ENCODE measurements around the gene NPRL2.

The NPRL2 gene

DNA sequence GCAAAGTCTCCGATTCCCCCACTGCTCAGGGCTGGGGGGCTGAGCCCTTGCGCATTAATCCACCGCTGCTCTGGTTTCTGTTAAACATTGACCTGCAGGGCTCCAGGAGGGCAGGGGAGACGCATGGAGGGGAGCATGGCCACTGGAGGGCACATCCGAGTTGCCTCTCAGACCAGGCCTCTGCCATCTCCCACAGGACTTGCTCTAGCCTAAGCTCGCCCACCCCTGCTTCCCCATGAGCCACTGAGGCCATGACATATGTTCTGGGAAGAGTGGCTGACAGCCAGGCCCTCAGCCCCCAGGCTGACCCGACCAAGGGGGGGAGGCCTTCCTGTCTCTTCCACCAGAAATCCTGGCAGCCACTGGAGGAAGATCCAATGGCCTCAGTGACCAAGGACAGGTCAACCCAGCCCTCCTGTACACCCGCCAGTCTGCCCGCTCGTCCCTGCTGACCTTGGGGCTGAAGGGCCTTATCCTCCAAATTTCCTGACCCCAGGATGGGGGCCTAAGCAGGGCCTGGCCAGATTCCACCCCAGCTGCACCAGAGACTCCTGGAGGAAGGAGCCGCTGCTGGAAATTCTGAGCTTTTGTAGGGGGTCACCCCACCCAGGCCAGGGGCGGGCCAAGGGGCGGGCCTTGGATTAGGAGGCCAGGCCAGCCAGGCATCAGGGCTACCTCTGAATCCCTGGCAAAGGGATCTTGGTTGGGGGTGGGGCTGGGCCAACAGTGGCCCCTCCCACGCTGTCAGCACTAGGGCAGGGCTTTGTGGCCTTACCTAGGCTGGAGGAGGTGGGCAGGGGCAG lies 47.4 kb downstream of the NPRL2 start, which contains the start of gene HYAL1:
Gene HYAL1, minus strand, starts transcription at position 562 of the 803 bp plus-strand sequence. CDS start 618 bp downstream, outside the sequence.
- DNase-seq, result peak; percentile 7

DNA sequence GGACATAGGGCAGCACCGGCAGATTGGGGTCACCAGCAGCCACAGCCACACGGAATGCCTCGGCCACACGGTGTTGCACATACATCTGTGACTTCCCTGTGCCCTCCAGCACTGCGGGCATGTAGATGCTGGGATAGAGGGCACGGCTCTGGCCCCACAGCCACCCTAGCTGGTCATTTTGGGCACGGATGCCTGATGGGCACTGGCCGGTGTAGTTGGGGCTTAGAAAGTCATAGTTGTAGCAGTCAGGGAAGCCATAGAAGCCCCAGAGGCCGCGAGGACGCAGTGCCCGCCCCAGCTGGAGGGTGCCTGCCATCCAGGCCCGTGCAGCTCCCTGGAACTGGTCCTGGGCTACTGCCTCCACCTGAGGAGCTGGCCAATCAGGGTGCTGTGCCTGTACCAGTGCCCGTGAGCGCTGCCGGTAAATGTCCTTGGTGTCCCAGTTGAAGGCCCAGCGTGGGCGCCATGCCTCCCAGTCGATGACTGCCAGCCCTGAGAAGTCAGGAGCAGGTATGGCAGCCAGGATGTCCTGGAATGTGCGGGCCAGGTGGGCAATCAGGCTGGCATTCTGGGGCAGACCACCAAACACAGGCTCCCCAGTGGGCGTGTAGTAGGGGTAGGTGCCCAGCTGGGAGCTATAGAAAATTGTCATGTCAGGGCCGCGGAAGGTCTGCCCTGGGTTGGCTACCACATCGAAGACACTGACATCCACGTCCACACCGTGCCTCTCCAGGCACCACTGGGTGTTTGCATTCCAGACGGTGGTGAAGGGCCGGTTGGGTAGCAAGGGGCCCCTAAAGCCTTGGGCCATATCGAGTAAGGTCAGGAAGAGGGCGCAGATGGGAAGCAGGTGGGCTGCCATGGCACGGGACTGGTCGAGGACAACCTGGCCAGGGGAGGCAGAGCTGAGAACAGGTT lies 48.2 kb downstream of the NPRL2 start:
- no peak for DNase-seq

DNA sequence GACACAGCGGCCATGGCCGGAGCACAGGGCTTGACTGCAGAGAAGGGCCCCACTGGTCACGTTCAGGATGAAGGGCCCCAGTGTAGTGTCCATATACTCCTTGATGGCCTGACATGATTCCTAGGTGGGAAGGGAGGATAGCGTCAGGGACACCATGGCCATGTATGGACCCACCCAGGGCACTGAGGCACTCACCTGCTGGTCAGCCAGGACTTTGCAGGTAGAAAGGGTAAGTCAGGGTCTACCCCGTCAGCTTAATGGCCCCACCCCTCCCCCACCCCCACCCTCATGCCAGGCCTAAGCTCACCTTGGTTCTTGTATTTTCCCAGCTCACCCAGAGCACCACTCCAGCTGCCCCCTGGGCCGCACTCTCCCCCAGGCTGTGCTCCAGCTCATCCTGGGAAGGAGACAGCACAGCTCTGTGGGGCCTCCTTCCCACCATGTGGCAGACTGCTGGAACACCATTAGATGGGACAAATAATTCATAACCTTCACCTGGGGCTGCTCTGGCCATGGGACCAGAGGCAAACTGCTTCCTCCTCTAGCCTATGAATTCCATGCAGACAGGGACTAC lies 49.8 kb downstream of the NPRL2 start:
- DNase-seq, result no peak

DNA sequence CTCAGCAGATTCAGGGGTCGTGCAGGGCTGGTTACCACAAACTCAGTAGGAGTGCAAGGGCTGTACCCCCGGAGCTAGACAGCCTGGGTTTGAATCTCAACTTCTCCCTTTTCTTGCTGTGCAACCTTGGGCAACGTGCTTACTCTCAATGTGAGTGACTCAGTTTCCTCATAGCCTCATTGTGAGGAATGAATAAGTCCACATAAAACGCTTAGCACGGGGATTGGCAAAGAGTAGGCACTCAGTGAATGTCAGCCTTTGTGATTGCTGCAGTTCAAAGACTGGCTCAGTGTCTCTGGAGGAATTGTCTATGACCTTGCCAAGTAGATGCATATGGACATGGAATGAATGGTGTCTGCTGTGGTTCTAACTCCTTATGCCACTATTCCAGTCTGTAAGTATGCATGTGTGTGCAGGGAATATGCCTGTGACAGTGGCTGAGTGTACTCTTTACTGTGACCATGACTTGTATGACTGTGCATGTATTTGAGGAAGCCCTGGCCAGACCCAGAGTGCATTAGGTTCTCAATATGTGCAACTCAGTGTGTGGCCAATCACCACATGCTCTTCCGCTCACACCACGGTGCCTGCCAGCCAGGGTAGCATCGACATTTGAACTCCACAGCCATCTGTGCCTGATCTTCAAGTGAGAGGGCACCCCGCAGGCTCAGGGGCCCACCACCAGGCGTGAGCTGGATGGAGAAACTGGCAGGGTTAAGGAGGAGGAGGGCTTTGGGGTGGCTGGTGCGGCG lies 50.5 kb downstream of the NPRL2 start:
- peak; percentile 55 for DNase-seq

DNA sequence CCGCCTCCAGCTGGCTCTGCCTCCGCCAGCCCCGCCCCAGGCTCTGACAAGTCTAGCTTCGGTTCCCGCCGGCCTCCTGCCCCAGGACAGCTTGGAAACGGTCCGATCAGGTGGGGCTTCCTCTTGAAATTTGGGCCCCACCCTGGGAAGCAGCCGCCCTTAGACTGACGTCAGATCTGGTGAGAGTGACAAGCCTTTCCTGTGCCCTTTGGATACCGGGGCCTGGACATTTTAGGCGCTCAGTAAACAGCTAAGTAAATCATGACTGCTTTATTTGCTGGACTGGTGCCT lies 51.0 kb downstream of the NPRL2 start:
- DNase-seq, result no peak

DNA sequence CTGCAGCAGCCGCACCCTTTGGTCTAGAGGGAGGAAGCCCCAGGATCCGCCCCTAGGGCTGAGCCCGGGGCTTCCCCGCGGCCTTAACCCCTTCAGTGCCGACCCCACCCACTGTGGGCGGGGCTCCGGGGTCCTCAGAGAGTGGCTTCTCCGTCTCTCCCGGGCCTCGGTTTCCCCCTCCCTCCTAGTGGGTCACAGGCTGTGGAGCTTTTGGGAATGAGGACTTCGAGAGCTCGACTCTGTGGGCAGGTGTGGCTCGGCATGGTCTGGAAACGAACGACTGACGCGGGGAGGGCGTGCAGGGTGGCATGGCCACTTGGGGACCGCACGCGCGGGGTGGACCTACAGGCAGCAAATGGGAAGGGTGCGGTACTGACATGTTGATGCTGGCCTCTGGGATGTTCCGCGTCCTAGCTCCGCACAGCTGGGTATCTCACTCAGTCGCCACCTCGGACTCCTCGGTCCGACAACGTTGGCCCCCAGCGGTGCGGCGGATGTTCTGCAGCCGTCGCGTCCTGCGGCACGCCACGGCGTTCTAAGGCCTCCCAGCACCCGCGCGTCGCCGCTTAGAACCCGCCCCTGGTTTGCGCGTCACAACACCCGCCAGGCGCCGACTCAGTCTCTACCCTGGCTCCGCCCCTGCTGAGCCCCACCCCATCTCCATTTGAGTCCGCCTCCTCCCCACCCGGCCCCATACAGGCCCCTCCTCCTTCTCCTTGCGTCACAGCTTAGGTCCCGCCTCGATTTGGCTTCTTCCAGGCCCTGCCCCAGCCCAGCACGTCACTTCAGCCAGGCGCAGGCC lies 51.5 kb downstream of the NPRL2 start, which contains the start of the genes HYAL3 and NAA80:
Gene HYAL3, minus strand, starts transcription at position 570 of the 802 bp plus-strand sequence. CDS start 3,803 bp downstream, outside the sequence.
Gene NAA80, minus strand, starts transcription at position 570 of the 802 bp plus-strand sequence. CDS start 1,942 bp downstream, outside the sequence.
- DNase-seq, result peak; percentile 99

DNA sequence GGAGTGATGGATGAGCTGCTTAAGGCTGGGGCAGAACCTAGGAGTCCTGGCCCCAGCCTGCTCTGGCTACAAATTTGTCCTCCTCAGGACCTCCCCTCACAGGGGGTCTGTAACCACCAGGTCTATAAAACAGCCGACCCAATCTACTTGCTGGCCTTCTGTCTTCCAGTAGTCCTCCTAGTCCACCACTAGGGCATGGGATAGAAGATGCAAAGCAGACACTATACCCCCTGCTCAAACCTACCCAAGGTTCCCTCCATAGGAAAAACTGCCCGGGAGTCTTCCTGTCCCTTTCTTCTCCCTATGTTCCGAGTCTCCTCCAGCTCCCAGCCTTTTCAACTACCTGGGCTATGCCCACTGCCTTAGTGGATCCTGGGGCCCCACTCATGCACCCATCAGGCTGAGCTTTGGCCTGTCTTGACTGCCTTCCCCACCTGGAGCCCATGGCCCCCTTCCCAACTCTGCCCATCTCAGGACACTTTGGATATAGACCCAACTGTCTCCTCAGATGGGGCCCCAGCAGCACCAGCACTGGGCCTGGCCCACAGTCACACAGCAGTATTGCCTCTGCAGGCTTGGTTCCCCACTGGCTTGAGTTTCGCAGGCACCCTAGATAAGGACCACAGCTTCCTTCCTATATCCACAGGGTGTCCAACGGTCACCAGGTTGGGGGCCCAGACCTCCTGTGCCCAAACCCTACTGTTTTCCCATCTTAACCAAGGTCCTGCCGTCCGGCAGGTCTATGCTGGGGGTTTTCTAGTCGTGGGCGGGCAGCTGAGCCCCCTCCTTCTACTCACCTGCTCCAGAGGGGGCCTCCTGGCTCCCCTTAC lies 52.5 kb downstream of the NPRL2 start:
- DNase-seq, result no peak

DNA sequence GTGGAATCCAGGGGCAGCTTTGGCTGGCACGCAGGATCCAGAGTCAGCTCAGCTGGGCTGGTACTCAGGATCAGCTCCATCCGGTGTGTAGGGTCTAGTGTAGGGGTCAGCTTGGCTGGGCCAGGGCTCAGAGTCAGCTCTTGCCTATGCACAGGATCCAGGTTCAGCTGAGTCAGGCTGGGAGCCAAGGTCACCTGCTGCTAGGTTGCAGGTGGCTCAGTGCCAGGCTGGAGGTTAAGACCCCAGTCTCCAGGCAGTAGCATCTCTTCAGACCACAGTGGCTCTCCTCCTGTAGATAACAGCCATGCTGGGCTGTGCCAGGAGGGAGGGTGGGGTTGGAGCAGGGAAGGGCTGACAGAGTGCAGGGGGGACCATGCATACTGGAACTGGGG lies 53.2 kb downstream of the NPRL2 start:
- DNase-seq, result no peak
